DMS 273 (cell line): ENCODE results near the gene CABLES2.
A peak's percentile ranks its signal among the peaks of the same experiment; 100 is the strongest.

Experiments
- DNase-seq: peaks from one replicate; lab custom pipeline; 2025; ENCODE audit not compliant: unreplicated experiment; lab: John Stamatoyannopoulos, UW

The CABLES2 gene

GRCh38 chr20:62361799-62362589 is 45.1 kb downstream of the CABLES2 start:
- no peak for DNase-seq

- peak; percentile 59 for DNase-seq
Observed at GRCh38 chr20:62360854-62361798, 46.0 kb downstream of the CABLES2 start.

- DNase-seq, result no peak
Observed at GRCh38 chr20:62359491-62360121, 47.5 kb downstream of the CABLES2 start.

- DNase-seq, result no peak
Observed at GRCh38 chr20:62359043-62359490, 48.0 kb downstream of the CABLES2 start.

GRCh38 chr20:62358171-62359042 is 48.7 kb downstream of the CABLES2 start:
- no peak for DNase-seq

GRCh38 chr20:62357681-62358080 is 49.4 kb downstream of the CABLES2 start:
- no peak for DNase-seq

- DNase-seq, result peak; percentile 64
Observed at GRCh38 chr20:62357187-62357667, 49.9 kb downstream of the CABLES2 start.

- peak; percentile 56 for DNase-seq
Observed at GRCh38 chr20:62356589-62357186, 50.4 kb downstream of the CABLES2 start.

GRCh38 chr20:62355878-62356588 is 51.1 kb downstream of the CABLES2 start:
- peak; percentile 77 for DNase-seq

GRCh38 chr20:62355516-62355877 is 51.6 kb downstream of the CABLES2 start:
- DNase-seq, result peak; percentile 77

- no peak for DNase-seq
Observed at GRCh38 chr20:62354811-62355341, 52.2 kb downstream of the CABLES2 start.

- DNase-seq, result no peak
Observed at GRCh38 chr20:62354031-62354808, 52.9 kb downstream of the CABLES2 start.

GRCh38 chr20:62353289-62354030 is 53.6 kb downstream of the CABLES2 start:
- DNase-seq, result no peak

GRCh38 chr20:62352402-62353288 is 54.4 kb downstream of the CABLES2 start:
- DNase-seq, result peak; percentile 81

GRCh38 chr20:62351469-62352401 is 55.4 kb downstream of the CABLES2 start:
- DNase-seq, result no peak
